ENCODE data around the gene PTGS2. TPM values are rescaled to one million over a fixed set of nuclear protein-coding genes. Genes with fewer than 3 reads are reported as not detected.

PTGS2 gene
- total RNA-seq, 1 donor from 2014 or later = 19.1 TPM

- Mint-ChIP-seq H3K9me3 (peaks cover 2% of the 10 kb centered on the region), H3K36me3 (peaks cover 4% of the 10 kb centered on the region), H3K4me3 (peak overlapping the region; percentile 93), H3K4me1 (peaks cover 23% of the 10 kb centered on the region), H3K27me3 (ENCODE audit: low read depth) (no peaks in the 10 kb centered on the region), H3K27ac (peak overlapping the region; percentile 97)
- no peak for TF ChIP-seq CTCF (IDR thresholded peaks at IDR 0.05; ENCODE audit: unreplicated experiment)
- DNase-seq (ENCODE audit: low spot score in 2 of 2, unreplicated experiment in 2 of 2) = no peak
Measured at GRCh38 chr1:186679924-186680244, 339 bp downstream of the PTGS2 start.

GRCh38 chr1:186678155-186678554, 2.1 kb downstream of the PTGS2 start:
- TF ChIP-seq CTCF (IDR thresholded peaks at IDR 0.05; ENCODE audit: unreplicated experiment) = no peak
- H3K9me3 Mint-ChIP-seq = no peaks in the 10 kb centered on the region
- H3K36me3 Mint-ChIP-seq = peaks cover 10% of the 10 kb centered on the region
- no peak for DNase-seq (ENCODE audit: low spot score in 2 of 2, unreplicated experiment in 2 of 2)
- no peaks in the 10 kb centered on the region for H3K27me3 Mint-ChIP-seq (ENCODE audit: low read depth)
- H3K4me3 Mint-ChIP-seq = no peak overlapping the region
- no peak overlapping the region for H3K27ac Mint-ChIP-seq
- H3K4me1 Mint-ChIP-seq = peaks cover 18% of the 10 kb centered on the region

GRCh38 chr1:186672596-186672995, 7.6 kb downstream of the PTGS2 start:
- H3K9me3 Mint-ChIP-seq = peaks cover 15% of the 10 kb centered on the region
- no peak overlapping the region for H3K4me3 Mint-ChIP-seq
- no peak overlapping the region for H3K27ac Mint-ChIP-seq
- H3K4me1 Mint-ChIP-seq = no peaks in the 10 kb centered on the region
- peaks cover 10% of the 10 kb centered on the region for H3K36me3 Mint-ChIP-seq
- DNase-seq (ENCODE audit: low spot score in 2 of 2, unreplicated experiment in 2 of 2) = no peak
- no peaks in the 10 kb centered on the region for H3K27me3 Mint-ChIP-seq (ENCODE audit: low read depth)
- TF ChIP-seq CTCF (IDR thresholded peaks at IDR 0.05; ENCODE audit: unreplicated experiment) = no peak

- no peak for DNase-seq (ENCODE audit: low spot score in 2 of 2, unreplicated experiment in 2 of 2)
- no peak for TF ChIP-seq CTCF (IDR thresholded peaks at IDR 0.05; ENCODE audit: unreplicated experiment)
- Mint-ChIP-seq H3K4me3 (no peak overlapping the region), H3K36me3 (peaks cover 10% of the 10 kb centered on the region), H3K27me3 (ENCODE audit: low read depth) (no peaks in the 10 kb centered on the region), H3K4me1 (no peaks in the 10 kb centered on the region), H3K9me3 (peaks cover 15% of the 10 kb centered on the region), H3K27ac (no peak overlapping the region)
Measured at GRCh38 chr1:186672131-186672530, 8.1 kb downstream of the PTGS2 start.

GRCh38 chr1:186671136-186671825, 8.9 kb downstream of the PTGS2 start:
- TF ChIP-seq CTCF (IDR thresholded peaks at IDR 0.05; ENCODE audit: unreplicated experiment) = no peak
- Mint-ChIP-seq H3K36me3 (peaks cover 8% of the 10 kb centered on the region), H3K9me3 (peaks cover 15% of the 10 kb centered on the region), H3K4me1 (no peaks in the 10 kb centered on the region), H3K27me3 (ENCODE audit: low read depth) (no peaks in the 10 kb centered on the region), H3K27ac (no peak overlapping the region), H3K4me3 (no peak overlapping the region)
- no peak for DNase-seq (ENCODE audit: low spot score in 2 of 2, unreplicated experiment in 2 of 2)

All from mesothelial cell of epicardium (in vitro differentiated cells).